HUES48 (cell line): Measurements from ENCODE around the gene NANS.

Experiments
- H3K27ac ChIP-seq: one replicate; pipeline ENCODE4 v1.7.0; 2013; ENCODE audit warnings: low read depth, low read length, inconsistent platforms
- H3K27me3 ChIP-seq: 2 replicates; pipeline ENCODE4 v1.6.1; 2013; ENCODE audit warnings: mild to moderate bottlenecking, low read length; ENCODE audit not compliant: control insufficient read depth, insufficient read depth
- H3K36me3 ChIP-seq: 2 replicates; pipeline ENCODE4 v1.6.1; 2013; ENCODE audit warnings: low read length; ENCODE audit not compliant: control insufficient read depth, insufficient read depth
- H3K4me1 ChIP-seq: 2 replicates; pipeline ENCODE4 v1.6.1; 2013; ENCODE audit warnings: mild to moderate bottlenecking, low read length; ENCODE audit not compliant: control insufficient read depth, insufficient read depth
- H3K4me3 ChIP-seq: 2 replicates; pipeline ENCODE4 v1.5.1; 2013; ENCODE audit warnings: mild to moderate bottlenecking, low read depth, low read length
- H3K9ac ChIP-seq: 2 replicates; pipeline ENCODE4 v1.6.1; 2013; ENCODE audit warnings: mild to moderate bottlenecking, low read depth, low read length, moderate library complexity
- H3K9me3 ChIP-seq: 2 replicates; pipeline ENCODE4 v1.6.1; 2013; ENCODE audit warnings: low read length; ENCODE audit not compliant: control insufficient read depth, insufficient read depth

Gene NANS

DNA sequence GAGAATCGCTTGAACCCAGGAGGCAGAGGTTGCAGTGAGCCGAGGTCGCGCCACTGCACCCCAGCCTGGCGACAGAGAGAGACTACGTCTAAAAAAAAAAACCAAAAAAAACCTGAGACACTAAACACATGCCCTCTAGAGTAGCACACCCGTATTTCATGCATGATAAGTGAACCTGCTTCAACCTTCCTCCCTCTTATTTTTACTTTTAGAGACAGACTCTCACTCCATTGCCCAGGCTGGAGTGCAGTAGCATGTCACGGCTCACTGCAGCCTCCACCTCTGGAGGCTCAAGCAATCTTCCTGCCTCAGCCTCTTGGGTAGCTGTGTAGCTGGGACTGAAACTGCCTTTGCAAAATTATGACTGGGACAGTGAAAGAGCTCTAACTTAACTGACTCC lies 17.6 kb upstream of the NANS start:
- H3K4me1 ChIP-seq: no peaks in the 10 kb centered on the region
- H3K4me3 ChIP-seq: no peak overlapping the region
- peaks cover 3% of the 10 kb centered on the region; the same call in 1 of the 2 replicates for H3K27me3 ChIP-seq
- H3K9ac ChIP-seq: no peak overlapping the region
- H3K9me3 ChIP-seq: no peaks in the 10 kb centered on the region
- no peak overlapping the region for H3K27ac ChIP-seq
- no peaks in the 10 kb centered on the region for H3K36me3 ChIP-seq

DNA sequence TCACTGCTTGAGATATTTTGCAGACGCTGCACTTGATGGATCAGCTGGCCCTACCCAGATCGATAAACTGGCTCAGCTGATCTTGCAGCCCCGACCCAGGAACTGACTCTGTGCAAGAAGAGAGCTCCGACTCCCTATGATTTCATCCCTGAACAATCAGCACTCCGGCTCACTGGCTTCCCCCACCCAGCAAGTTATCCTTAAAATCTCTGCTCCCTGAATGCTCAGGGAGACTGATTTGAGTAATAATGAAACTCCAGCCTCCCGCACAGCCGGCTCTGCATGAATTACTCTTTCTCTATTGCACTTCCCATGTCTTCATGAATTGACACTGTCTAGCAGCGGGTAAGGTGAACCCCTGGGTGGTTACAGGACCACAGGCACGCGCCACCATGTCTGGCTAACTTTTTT lies 16.9 kb upstream of the NANS start:
- Histone ChIP-seq H3K4me1 (no peaks in the 10 kb centered on the region), H3K36me3 (no peaks in the 10 kb centered on the region), H3K9me3 (no peaks in the 10 kb centered on the region), H3K27ac (no peak overlapping the region), H3K4me3 (no peak overlapping the region), H3K27me3 (peaks cover 3% of the 10 kb centered on the region; the same call in 1 of the 2 replicates), H3K9ac (no peak overlapping the region)

DNA sequence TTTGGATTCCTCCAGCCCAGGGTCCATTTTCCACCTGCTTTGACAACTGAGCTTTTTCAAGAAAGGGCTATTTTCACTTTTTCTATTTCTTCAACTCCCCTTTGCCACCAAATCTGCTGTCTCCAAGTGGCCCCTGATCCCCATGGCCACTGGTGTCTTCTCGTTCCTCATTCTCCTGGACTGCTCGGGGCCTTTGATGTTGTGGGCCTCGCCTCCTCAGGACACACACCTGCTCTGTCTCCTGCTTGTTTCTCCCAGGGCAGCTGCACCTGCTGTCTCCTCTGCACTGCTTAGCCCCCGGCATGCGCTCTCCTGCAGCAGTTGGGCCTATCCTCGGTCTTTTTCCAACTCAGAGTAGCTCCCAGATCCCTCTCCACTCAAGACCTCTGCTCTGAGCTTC lies 16.3 kb upstream of the NANS start:
- Histone ChIP-seq H3K36me3 (no peaks in the 10 kb centered on the region), H3K9ac (no peak overlapping the region), H3K4me1 (no peaks in the 10 kb centered on the region), H3K27me3 (peaks cover 3% of the 10 kb centered on the region; the same call in 1 of the 2 replicates), H3K9me3 (no peaks in the 10 kb centered on the region), H3K27ac (no peak overlapping the region), H3K4me3 (no peak overlapping the region)

DNA sequence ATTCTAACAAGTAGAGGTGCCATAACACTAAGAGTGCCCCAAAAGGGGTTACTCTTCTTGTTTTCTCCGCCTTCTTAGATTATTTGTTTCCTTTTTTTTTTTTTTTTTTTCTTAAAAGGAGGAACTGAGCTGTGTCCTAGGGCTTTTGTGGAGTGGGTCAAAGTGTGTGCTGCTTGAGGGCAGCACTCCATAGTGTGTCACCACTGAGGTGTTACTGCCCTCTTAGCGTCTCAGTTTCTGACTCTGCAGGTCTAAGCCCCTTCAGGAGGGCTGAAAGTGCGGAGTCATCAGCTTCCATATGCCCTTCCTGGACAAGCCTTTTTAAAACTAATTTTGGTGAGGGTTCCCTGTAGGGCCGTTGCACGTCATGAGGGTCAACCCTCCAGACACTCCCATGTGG lies 12.6 kb upstream of the NANS start:
- Histone ChIP-seq H3K9ac (no peak overlapping the region), H3K27ac (no peak overlapping the region), H3K9me3 (no peaks in the 10 kb centered on the region), H3K4me3 (no peak overlapping the region), H3K27me3 (no peaks in the 10 kb centered on the region), H3K4me1 (no peaks in the 10 kb centered on the region), H3K36me3 (no peaks in the 10 kb centered on the region)

DNA sequence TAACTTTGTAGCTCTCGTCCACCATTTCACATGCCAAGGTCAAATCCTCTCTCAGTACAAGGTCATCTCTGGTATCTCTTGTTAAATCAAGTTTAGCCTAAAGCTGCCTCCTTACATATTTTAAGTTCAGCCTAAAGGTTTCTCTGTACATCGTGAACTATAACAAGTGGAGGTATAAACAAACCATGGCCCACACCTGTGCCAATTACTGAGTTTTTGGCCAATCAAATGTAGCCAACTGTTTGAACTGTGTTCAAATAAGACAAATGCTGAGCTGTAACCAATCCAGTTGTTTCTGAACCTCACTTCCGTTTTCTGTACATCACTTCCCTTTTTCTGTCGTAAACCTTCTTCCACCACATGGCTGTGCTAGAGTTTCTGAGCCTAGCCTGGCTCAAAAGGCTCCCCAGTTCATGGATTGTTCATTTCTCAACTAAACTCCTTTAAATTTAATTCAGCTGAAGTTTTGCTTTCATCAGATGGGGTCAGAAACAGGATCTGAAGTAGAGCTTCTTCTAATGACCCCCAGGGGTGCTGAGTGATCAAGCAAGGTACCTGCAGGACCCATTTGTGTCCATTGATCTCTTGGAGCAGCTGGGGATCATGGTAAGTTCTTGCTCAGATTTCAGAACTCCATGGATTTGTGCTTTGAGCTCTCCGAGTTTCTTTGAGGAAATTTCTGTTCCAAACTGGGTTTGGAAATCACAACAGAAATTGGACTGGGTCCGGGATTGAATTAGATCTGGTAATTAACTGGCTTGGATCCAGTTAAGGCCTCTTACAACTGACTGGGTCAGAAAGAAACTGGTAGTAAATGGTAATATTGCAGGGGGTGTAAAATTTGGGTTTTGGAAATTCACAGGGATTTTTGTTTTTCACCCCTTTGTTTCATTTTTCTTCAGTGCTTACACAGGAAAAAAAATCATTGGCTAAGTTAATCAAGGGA lies 11.0 kb upstream of the NANS start:
- H3K27me3 ChIP-seq: no peaks in the 10 kb centered on the region
- H3K9me3 ChIP-seq: no peaks in the 10 kb centered on the region
- H3K4me3 ChIP-seq: no peak overlapping the region
- no peaks in the 10 kb centered on the region for H3K4me1 ChIP-seq
- H3K9ac ChIP-seq: no peak overlapping the region
- no peak overlapping the region for H3K27ac ChIP-seq
- no peaks in the 10 kb centered on the region for H3K36me3 ChIP-seq

DNA sequence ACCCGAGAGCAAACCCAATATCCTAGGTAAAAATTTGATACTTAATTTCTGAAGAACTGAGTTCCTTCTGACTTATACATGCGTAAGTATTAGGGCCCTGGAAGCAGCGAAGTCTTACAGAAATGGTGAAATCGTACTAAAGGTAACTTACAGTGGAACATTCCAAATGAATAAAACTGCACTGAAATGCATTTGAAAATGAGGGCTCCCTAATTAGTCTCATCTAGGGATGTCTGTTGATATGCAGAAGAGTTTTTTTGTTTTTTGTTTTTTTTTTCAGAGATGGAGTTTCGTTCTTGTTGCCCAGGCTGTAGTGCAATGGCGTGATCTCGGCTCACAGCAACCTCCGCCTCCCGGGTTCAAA lies 10.4 kb upstream of the NANS start:
- Histone ChIP-seq H3K4me3 (no peak overlapping the region), H3K9ac (no peak overlapping the region), H3K36me3 (no peaks in the 10 kb centered on the region), H3K27ac (no peak overlapping the region), H3K4me1 (no peaks in the 10 kb centered on the region), H3K9me3 (no peaks in the 10 kb centered on the region), H3K27me3 (no peaks in the 10 kb centered on the region)

DNA sequence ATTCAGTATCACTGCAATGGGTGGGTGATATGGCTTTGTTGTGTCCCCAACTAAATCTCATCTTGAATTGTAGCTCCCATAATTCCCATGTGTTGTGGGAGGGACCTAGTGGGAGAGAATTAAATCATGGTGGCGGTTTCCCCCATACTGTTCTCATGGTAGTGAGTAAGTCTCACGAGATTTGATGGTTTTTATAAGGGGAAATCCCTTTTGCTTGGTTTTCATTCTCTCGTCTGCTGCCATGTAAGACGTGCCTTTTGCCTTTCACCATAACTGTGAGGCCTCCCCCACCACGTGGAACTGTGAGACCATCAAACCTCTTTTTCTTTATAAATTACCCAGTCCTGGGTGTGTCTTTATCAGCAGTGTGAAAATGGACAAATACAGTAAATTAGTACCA lies 9.5 kb upstream of the NANS start:
- no peaks in the 10 kb centered on the region for H3K9me3 ChIP-seq
- H3K27me3 ChIP-seq: no peaks in the 10 kb centered on the region
- no peak overlapping the region for H3K4me3 ChIP-seq
- H3K9ac ChIP-seq: no peak overlapping the region
- H3K36me3 ChIP-seq: no peaks in the 10 kb centered on the region
- H3K27ac ChIP-seq: no peak overlapping the region
- H3K4me1 ChIP-seq: no peaks in the 10 kb centered on the region

DNA sequence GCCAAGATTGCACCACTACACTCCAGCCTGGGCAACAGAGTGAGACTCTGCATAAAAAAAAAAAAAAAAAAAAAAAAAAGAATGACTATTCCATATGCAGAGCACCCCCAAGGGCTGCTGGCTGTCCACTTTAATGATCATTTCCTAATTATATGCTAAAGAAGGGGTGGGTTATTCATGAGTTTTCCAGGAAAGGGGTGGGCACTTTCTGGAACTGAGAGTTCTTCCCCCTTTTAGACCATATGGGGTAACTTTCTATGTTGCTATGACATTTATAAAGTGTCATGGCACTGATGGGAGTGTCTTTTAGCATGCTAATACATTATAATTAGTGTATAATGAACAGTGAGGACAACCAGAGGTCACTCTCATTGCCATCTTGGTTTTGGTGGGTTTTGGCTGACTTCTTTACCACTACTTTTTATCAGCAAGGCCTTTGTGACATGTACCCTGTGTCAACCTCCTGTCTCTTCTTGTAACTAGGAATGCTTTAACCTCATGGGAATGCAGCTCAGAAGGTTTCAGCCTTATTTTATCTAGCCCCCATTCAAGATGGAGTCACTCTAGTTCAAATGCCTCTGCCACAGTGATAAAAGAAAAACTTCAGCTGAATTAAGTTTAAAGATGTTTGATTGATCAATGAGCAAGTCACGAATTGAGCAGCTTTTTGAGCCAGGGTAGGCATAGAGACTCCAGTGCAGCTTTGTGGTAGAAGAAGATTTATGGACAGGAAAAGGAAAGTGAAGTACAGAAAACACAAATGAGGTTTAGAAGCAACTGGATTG lies 7.1 kb upstream of the NANS start:
- no peak overlapping the region for H3K9ac ChIP-seq
- H3K4me1 ChIP-seq: no peaks in the 10 kb centered on the region
- no peaks in the 10 kb centered on the region for H3K9me3 ChIP-seq
- no peaks in the 10 kb centered on the region; the same call in 1 of the 2 replicates for H3K27me3 ChIP-seq
- H3K4me3 ChIP-seq: no peak overlapping the region
- H3K36me3 ChIP-seq: no peaks in the 10 kb centered on the region
- H3K27ac ChIP-seq: no peak overlapping the region

DNA sequence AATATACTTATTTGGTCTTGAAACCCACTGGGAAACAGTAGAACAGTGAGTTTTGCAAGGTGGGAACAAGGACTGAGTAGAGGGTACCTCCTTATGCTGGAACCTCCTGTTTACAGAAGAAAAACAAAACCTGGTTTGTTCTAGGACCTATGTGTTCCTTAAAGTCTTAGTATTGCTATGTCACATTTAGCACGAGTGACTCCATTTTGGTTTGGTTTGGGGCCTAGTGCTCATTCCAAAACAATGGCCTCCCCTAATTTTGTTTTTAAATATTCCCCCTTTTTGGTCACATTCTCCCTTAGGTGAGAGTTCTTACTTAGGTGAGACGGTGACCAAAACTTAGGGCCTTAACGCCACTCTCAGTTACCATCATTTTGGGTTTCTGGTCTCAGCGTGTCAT lies 6.2 kb upstream of the NANS start:
- Histone ChIP-seq H3K4me1 (no peaks in the 10 kb centered on the region), H3K36me3 (no peaks in the 10 kb centered on the region), H3K4me3 (no peak overlapping the region), H3K27ac (no peak overlapping the region), H3K27me3 (no peaks in the 10 kb centered on the region; the same call in 1 of the 2 replicates), H3K9me3 (no peaks in the 10 kb centered on the region), H3K9ac (no peak overlapping the region)

DNA sequence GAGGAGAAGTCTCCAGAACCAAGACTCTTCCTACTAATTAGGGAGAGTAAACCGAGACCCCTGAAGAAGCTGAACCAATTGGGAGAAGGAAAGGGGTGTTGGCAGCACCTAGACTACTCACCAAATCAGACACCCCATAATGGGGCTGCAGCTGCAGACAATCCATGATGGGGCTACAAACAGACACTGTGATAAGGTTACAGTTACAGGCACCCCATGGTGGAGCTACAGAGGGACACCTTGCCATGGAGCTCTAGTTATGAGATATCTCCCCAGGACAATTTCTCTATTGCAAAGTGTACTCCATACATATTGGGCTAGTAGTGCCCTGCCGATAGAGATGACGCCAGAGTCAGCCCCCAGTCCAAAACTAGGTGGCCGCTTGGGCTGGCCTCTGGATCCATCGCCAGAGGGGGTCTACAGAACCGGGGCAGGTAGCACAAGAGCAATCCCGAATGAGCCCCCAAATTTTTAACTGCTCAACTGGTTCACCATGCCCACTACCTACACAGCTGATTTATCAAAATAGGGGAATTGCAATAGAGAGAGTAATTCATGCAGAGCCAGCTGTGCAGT lies 2.1 kb upstream of the NANS start:
- no peak overlapping the region for H3K4me3 ChIP-seq
- H3K9ac ChIP-seq: no peak overlapping the region
- no peaks in the 10 kb centered on the region for H3K9me3 ChIP-seq
- H3K27ac ChIP-seq: no peak overlapping the region
- no peaks in the 10 kb centered on the region; the same call in 1 of the 2 replicates for H3K27me3 ChIP-seq
- no peaks in the 10 kb centered on the region for H3K36me3 ChIP-seq
- H3K4me1 ChIP-seq: peaks cover 4% of the 10 kb centered on the region; the same call in 1 of the 2 replicates
